Trophoblast cell (in vitro differentiated cells and primary cell): ENCODE results near the gene SECTM1.

Source experiments
- DNase-seq, 2 donors: peaks; one replicate each; pipeline ENCODE4 v3.0.0-alpha.2; 2016
- H2AFZ ChIP-seq: 2 replicates; pipeline ENCODE4 v1.6.1; 2013; ENCODE audit warnings: low read length, moderate library complexity, mild to moderate bottlenecking; ENCODE audit not compliant: insufficient read depth, poor library complexity
- H2AK5ac ChIP-seq: 2 replicates; pipeline ENCODE4 v1.6.1; 2013; ENCODE audit warnings: mild to moderate bottlenecking, low read length
- H2BK120ac ChIP-seq: 2 replicates; pipeline ENCODE4 v1.6.1; 2013; ENCODE audit warnings: low read length, mild to moderate bottlenecking, moderate library complexity; ENCODE audit not compliant: insufficient read depth, poor library complexity
- H2BK12ac ChIP-seq: 2 replicates; pipeline ENCODE4 v1.6.1; 2013; ENCODE audit warnings: mild to moderate bottlenecking, low read length, moderate library complexity
- H2BK5ac ChIP-seq: 2 replicates; pipeline ENCODE4 v1.6.1; 2013; ENCODE audit warnings: low read length, low read depth, moderate library complexity, mild to moderate bottlenecking; ENCODE audit not compliant: poor library complexity
- H3K14ac ChIP-seq: 2 replicates; pipeline ENCODE4 v1.6.1; 2013; ENCODE audit warnings: mild to moderate bottlenecking, low read length
- H3K18ac ChIP-seq: 2 replicates; pipeline ENCODE4 v1.6.1; 2013; ENCODE audit warnings: mild to moderate bottlenecking, low read length
- H3K23ac ChIP-seq: 2 replicates; pipeline ENCODE4 v1.6.1; 2013; ENCODE audit warnings: low read length
- H3K27ac ChIP-seq: 2 replicates; pipeline ENCODE4 v1.5.1; 2013; ENCODE audit warnings: low read depth, mild to moderate bottlenecking, inconsistent platforms, low read length, moderate library complexity
- H3K27me3 ChIP-seq: 2 replicates; pipeline ENCODE4 v1.6.1; 2013; ENCODE audit warnings: inconsistent platforms, mild to moderate bottlenecking, low read length, moderate library complexity; ENCODE audit not compliant: insufficient read depth
- H3K36me3 ChIP-seq, 2 experiments: 1 replicate in 1 of 2; 2 replicates in 1 of 2; pipeline ENCODE4 v1.6.1; 2013; ENCODE audit warnings: low read length in 2 of 2, mild to moderate bottlenecking in 2 of 2, moderate library complexity in 1 of 2; ENCODE audit not compliant: insufficient read depth in 2 of 2, control insufficient read depth in 1 of 2
- H3K4ac ChIP-seq: 2 replicates; pipeline ENCODE4 v1.6.1; 2013; ENCODE audit warnings: low read depth, mild to moderate bottlenecking, low read length, moderate library complexity
- H3K4me1 ChIP-seq, 2 experiments: 1 replicate in 1 of 2; 2 replicates in 1 of 2; pipeline ENCODE4 v1.6.1; 2013; ENCODE audit warnings: low read length in 2 of 2, mild to moderate bottlenecking in 2 of 2, moderate library complexity in 1 of 2; ENCODE audit not compliant: insufficient read depth in 2 of 2, control insufficient read depth in 1 of 2
- H3K4me2 ChIP-seq: 2 replicates; pipeline ENCODE4 v1.6.1; 2013; ENCODE audit warnings: inconsistent platforms, mild to moderate bottlenecking, low read length, moderate library complexity
- H3K4me3 ChIP-seq: 2 replicates; pipeline ENCODE4 v1.5.1; 2013; ENCODE audit warnings: mild to moderate bottlenecking, low read depth, low read length, inconsistent platforms
- H3K79me1 ChIP-seq: one replicate; pipeline ENCODE4 v1.6.1; 2013; ENCODE audit warnings: low read length
- H3K79me2 ChIP-seq: 2 replicates; pipeline ENCODE4 v1.6.1; 2013; ENCODE audit warnings: low read length, mild to moderate bottlenecking; ENCODE audit not compliant: control insufficient read depth, insufficient read depth, poor library complexity
- H3K9ac ChIP-seq: 2 replicates; pipeline ENCODE4 v1.6.1; 2013; ENCODE audit warnings: mild to moderate bottlenecking, low read length
- H3K9me3 ChIP-seq: 2 replicates; pipeline ENCODE4 v1.6.1; 2013; ENCODE audit warnings: low read depth, mild to moderate bottlenecking, control low read depth, inconsistent platforms, low read length; ENCODE audit not compliant: insufficient read depth
- H4K12ac ChIP-seq: 2 replicates; pipeline ENCODE4 v1.6.1; 2013; ENCODE audit warnings: low read depth, mild to moderate bottlenecking, low read length, moderate library complexity
- H4K8ac ChIP-seq: 2 replicates; pipeline ENCODE4 v1.6.1; 2013; ENCODE audit warnings: low read depth, mild to moderate bottlenecking, low read length, moderate library complexity
- H4K91ac ChIP-seq: one replicate; pipeline ENCODE4 v1.6.1; 2013; ENCODE audit warnings: low read depth, mild to moderate bottlenecking, low read length, moderate library complexity
- WGBS: extraction: QIAGEN DNeasy Blood & Tissue Kit; methylation state at CpG from one replicate; pipeline ENCODE4 v1.1.7; 2013; ENCODE audit warnings: missing lambda C conversion rate; ENCODE audit not compliant: insufficient read length, insufficient coverage; ENCODE audit errors: extremely low coverage; 5-methylcytosine and 5-hydroxymethylcytosine counted together

The SECTM1 gene

DNA sequence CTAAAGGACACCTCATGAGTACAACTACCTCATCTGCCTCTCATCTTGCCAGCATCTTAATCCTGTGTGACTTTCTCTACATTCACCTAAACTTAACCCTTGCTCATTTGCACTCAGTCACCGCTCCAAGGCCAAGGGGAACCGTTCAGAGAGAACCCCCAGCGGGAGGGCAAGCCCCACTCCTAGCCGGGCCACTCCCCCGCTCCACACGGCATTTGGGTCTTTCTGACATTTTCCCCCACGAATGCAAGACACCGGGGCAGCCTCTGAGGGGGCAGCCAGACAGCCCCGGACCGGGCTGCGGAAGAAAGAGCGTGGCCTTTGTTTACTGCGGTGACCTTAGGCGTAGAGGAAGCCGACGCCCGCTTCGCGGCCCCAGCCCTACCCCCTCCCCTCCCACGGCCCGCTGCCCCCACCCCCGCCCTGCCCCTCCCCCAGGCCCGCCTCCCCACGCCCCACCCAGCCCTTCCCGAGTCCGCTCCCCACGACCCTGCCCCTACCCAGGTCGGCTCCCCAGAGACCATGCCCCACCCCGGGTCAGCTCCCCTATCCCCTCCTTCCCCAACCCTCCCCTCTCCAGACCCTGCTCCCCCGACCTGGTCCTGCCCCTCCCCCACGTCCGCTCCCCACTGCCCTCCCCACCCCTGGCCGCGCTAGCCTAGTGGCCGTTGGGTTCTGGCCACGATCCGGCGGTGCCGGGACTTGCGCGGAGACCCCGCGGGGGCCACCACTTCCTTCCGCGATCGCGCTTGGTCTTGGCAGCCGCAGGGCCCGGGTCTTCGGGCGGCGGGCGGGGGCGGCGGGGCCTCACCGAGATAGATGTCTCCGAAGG is 60.9 kb downstream of the SECTM1 start:
- Histone ChIP-seq H3K14ac (peak overlapping the region; percentile 89), H3K4ac (peak overlapping the region; percentile 100), H4K8ac (peak overlapping the region; percentile 97), H3K9me3 (peaks cover 2% of the 10 kb centered on the region), H4K12ac (peak overlapping the region; percentile 91), H2BK12ac (no peak overlapping the region), H2AK5ac (peak overlapping the region; percentile 92), H3K36me3 (peaks cover 28 to 39% of the 10 kb centered on the region in 2 experiments), H3K79me2 (peaks cover 49% of the 10 kb centered on the region), H2AFZ (peak overlapping the region; percentile 56), H4K91ac (peak overlapping the region; percentile 99), H3K18ac (peak overlapping the region; percentile 95), H3K4me2 (peak overlapping the region; percentile 67), H3K9ac (peak overlapping the region; percentile 96), H3K79me1 (peaks cover 11% of the 10 kb centered on the region), H2BK5ac (peak overlapping the region; percentile 100), H3K27me3 (no peaks in the 10 kb centered on the region), H3K4me1 (peaks cover 23 to 25% of the 10 kb centered on the region in 2 experiments), H3K4me3 (peak overlapping the region; percentile 94), H2BK120ac (peak overlapping the region; percentile 65), H3K27ac (peak overlapping the region; percentile 91), H3K23ac (no peak overlapping the region)
- peak in 1 of 2 donors; percentile 38 for DNase-seq
- no CpG with 5 or more reads among the region's 57 CpGs for WGBS

DNA sequence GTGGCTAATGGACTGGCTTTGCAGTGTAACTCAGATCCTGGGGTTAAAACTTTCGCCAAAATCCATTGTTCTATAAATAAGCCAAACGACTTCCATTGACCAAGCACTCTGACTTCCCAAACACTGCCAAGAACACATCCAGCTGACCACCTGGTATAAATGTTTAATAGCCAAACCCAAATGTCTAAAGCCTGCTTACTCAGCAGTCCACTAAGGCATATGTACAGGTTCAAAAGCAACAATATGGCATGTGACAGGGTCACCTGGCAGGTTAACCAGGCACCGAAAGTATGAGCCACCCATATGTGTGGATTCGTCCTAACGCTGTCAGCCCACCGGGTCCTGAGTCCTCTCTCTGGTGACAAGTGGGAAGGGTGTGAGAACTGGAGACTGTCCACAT is 62.2 kb downstream of the SECTM1 start:
- H3K4me1 ChIP-seq = peaks cover 28 to 30% of the 10 kb centered on the region in 2 experiments
- H2BK120ac ChIP-seq = no peak overlapping the region
- no peak overlapping the region for H2AFZ ChIP-seq
- H4K91ac ChIP-seq = no peak overlapping the region
- H3K9ac ChIP-seq = no peak overlapping the region
- H3K14ac ChIP-seq = no peak overlapping the region
- H4K8ac ChIP-seq = no peak overlapping the region
- no CpG with 5 or more reads among the region's 6 CpGs for WGBS
- no peak overlapping the region for H3K4me3 ChIP-seq
- peak overlapping the region; percentile 100 for H3K4ac ChIP-seq
- no peak overlapping the region for H3K18ac ChIP-seq
- H3K27ac ChIP-seq = no peak overlapping the region
- no peaks in the 10 kb centered on the region for H3K27me3 ChIP-seq
- H2BK5ac ChIP-seq = no peak overlapping the region
- peaks cover 2% of the 10 kb centered on the region for H3K9me3 ChIP-seq
- H3K23ac ChIP-seq = no peak overlapping the region
- H3K79me2 ChIP-seq = peaks cover 56% of the 10 kb centered on the region
- H2BK12ac ChIP-seq = no peak overlapping the region
- peaks cover 11% of the 10 kb centered on the region for H3K79me1 ChIP-seq
- no peak overlapping the region for H4K12ac ChIP-seq
- peaks cover 31 to 45% of the 10 kb centered on the region in 2 experiments for H3K36me3 ChIP-seq
- peak overlapping the region; percentile 67 for H3K4me2 ChIP-seq
- no peak overlapping the region for H2AK5ac ChIP-seq
- DNase-seq = no peak
